Measurements from ENCODE around the gene ACTR5. TPM values are rescaled to one million over a fixed set of nuclear protein-coding genes. Genes with fewer than 3 reads are reported as not detected.
A peak's percentile ranks its signal among the peaks of the same experiment; 100 is the strongest.

The ACTR5 gene
- total and polyA plus RNA-seq, 4 donors = 1.9 to 5.4 (median 4.0) TPM

DNA sequence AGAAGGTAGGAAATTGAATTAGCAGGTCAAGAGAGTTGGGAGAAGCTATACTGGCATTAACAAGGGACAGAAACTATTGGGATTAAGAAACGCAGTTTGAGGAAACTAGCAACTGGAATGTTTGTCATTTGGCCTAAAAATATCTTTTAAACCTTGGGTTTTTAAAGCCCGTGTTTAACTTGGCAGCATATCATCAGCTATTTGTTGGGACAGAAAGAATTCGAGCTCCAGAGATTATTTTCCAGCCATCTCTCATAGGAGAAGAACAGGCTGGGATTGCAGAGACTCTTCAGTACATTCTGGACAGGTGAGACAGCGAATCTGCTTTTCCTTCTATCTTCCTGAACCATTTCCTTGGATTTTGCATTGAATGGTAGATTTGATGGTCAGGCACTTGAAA, 17.8 kb downstream of the ACTR5 start:
- no peaks in the 10 kb centered on the region for H3K9me3 ChIP-seq (ENCODE audit: control insufficient read depth in 4 of 4, low read length in 3 of 4)
- no peak for DNase-seq (ENCODE audit: low spot score)
- H3K4me1 ChIP-seq (ENCODE audit: control insufficient read depth in 4 of 4, insufficient read depth in 4 of 4, low read length in 3 of 4) = peaks cover 2 to 23% (median 13%) of the 10 kb centered on the region in 4 donors
- TF ChIP-seq GABPA (IDR thresholded peaks at IDR 0.05 in 1 of 2, conservative IDR thresholded peaks at IDR 0.05 in 1 of 2) = no peak
- TF ChIP-seq HNF4A (conservative IDR thresholded peaks at IDR 0.05) = peak in 1 of 2 donors; percentile 13
- no peak for TF ChIP-seq NR2F2 (IDR thresholded peaks at IDR 0.05)
- WGBS = 48% methylated on average over 4 of the region's 4 CpGs
- no peak overlapping the region for H3K9ac ChIP-seq (ENCODE audit: low read depth in 1 of 2, low read length in 2 of 2)
- no peaks in the 10 kb centered on the region for H3K27me3 ChIP-seq (ENCODE audit: control insufficient read depth in 4 of 4, insufficient read depth in 4 of 4, low read length in 3 of 4)
- H3K27ac ChIP-seq (ENCODE audit: low read depth in 1 of 2, low read length in 2 of 2) = no peak overlapping the region
- peaks cover 1 to 40% (median 20%) of the 10 kb centered on the region in 4 donors for H3K36me3 ChIP-seq (ENCODE audit: control insufficient read depth in 4 of 4, insufficient read depth in 3 of 4, low read depth in 1 of 4, low read length in 3 of 4)
- no peak overlapping the region for H3K4me3 ChIP-seq (ENCODE audit: low read depth in 1 of 3, low read length in 3 of 3)

DNA sequence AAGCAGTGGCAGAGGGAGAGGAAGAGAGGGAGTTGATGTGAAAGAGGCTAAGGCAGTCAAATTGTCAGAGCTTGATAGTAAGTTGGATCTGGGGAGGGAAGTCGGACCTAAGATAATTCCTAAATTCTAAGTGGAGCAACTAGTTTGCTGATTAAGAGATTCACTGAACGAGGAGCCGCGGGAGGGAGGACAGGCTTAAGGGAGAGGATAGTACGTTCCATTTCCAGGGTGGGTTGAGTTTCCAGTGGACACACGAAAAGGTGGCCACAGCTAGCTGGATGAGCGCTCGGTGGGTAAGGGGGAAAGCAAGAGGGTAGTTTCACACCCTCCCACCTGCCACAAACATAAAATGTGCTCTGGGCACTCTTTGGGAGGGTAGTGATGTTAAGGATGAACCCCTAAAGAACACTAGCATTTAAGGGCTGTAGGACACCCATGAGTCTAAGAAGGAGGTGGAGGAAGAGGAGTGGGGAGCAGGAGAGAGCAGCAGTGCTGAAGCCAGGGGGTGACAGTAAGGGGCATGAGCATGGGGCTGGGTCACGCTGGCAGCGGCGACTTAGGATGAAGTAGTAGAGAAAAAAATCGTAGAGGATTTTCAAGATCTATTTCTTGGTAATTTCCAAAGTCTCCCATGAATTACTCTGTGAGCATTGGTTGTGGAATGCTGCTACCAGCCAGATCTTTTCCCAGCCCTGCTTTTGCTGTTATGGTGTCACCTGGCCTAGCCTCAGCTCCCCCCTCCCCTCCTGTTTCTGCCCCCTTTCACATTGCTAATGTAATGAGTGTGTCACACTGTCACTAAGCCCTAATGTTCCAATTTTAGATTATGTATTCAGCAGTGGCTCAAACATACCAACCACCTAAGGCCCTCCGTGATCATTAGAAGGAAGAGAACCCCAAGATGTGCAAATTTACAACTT, 21.4 kb downstream of the ACTR5 start:
- Histone ChIP-seq H3K27ac (ENCODE audit: low read depth in 1 of 2, low read length in 2 of 2) (no peak overlapping the region), H3K36me3 (ENCODE audit: control insufficient read depth in 4 of 4, insufficient read depth in 3 of 4, low read depth in 1 of 4, low read length in 3 of 4) (peaks cover 9 to 30% (median 16%) of the 10 kb centered on the region in 4 donors), H3K9ac (ENCODE audit: low read depth in 1 of 2, low read length in 2 of 2) (no peak overlapping the region), H3K9me3 (ENCODE audit: control insufficient read depth in 4 of 4, low read length in 3 of 4) (no peaks in the 10 kb centered on the region), H3K27me3 (ENCODE audit: control insufficient read depth in 4 of 4, insufficient read depth in 4 of 4, low read length in 3 of 4) (no peaks in the 10 kb centered on the region), H3K4me3 (ENCODE audit: low read depth in 1 of 3, low read length in 3 of 3) (no peak overlapping the region), H3K4me1 (ENCODE audit: control insufficient read depth in 4 of 4, insufficient read depth in 4 of 4, low read length in 3 of 4) (peaks cover 2 to 20% (median 13%) of the 10 kb centered on the region in 4 donors)
- DNase-seq (ENCODE audit: low spot score) = no peak
- WGBS = 92% methylated on average over 13 of the region's 13 CpGs
- no peak for TF ChIP-seq ATF3 (IDR thresholded peaks at IDR 0.05)
- TF ChIP-seq GABPA (IDR thresholded peaks at IDR 0.05 in 1 of 2, conservative IDR thresholded peaks at IDR 0.05 in 1 of 2) = no peak
- TF ChIP-seq FOXA1 (IDR thresholded peaks at IDR 0.05) = no peak

- TF ChIP-seq JUND (IDR thresholded peaks at IDR 0.05) = no peak
- TF ChIP-seq RXRA (IDR thresholded peaks at IDR 0.05) = no peak
- TF ChIP-seq FOXA1 (IDR thresholded peaks at IDR 0.05) = no peak
- TF ChIP-seq, protein P1, sequence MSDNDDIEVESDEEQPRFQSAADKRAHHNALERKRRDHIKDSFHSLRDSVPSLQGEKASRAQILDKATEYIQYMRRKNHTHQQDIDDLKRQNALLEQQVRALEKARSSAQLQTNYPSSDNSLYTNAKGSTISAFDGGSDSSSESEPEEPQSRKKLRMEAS (IDR thresholded peaks at IDR 0.05) = no peak
- TF ChIP-seq EGR1 (IDR thresholded peaks at IDR 0.05; ENCODE audit: low read depth in 2 of 2) = no peak
- TF ChIP-seq ATF3 (IDR thresholded peaks at IDR 0.05) = no peak
- TF ChIP-seq YY1 (IDR thresholded peaks at IDR 0.05) = no peak
- TF ChIP-seq REST (IDR thresholded peaks at IDR 0.05) = no peak
- no peak for TF ChIP-seq TAF1 (conservative IDR thresholded peaks at IDR 0.05)
- no peak for TF ChIP-seq HNF4G (IDR thresholded peaks at IDR 0.05)
- no peak for TF ChIP-seq FOXA2 (IDR thresholded peaks at IDR 0.05)
- no peak for TF ChIP-seq GABPA (IDR thresholded peaks at IDR 0.05 in 1 of 2, conservative IDR thresholded peaks at IDR 0.05 in 1 of 2)
- no peak for TF ChIP-seq NR2F2 (IDR thresholded peaks at IDR 0.05)
- TF ChIP-seq, protein P2, sequence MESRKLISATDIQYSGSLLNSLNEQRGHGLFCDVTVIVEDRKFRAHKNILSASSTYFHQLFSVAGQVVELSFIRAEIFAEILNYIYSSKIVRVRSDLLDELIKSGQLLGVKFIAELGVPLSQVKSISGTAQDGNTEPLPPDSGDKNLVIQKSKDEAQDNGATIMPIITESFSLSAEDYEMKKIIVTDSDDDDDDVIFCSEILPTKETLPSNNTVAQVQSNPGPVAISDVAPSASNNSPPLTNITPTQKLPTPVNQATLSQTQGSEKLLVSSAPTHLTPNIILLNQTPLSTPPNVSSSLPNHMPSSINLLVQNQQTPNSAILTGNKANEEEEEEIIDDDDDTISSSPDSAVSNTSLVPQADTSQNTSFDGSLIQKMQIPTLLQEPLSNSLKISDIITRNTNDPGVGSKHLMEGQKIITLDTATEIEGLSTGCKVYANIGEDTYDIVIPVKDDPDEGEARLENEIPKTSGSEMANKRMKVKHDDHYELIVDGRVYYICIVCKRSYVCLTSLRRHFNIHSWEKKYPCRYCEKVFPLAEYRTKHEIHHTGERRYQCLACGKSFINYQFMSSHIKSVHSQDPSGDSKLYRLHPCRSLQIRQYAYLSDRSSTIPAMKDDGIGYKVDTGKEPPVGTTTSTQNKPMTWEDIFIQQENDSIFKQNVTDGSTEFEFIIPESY (IDR thresholded peaks at IDR 0.05) = no peak
- no peak for TF ChIP-seq HNF4A (conservative IDR thresholded peaks at IDR 0.05)
- Histone ChIP-seq H3K9me3 (ENCODE audit: control insufficient read depth in 4 of 4, low read length in 3 of 4) (no peaks in the 10 kb centered on the region), H3K27me3 (ENCODE audit: control insufficient read depth in 4 of 4, insufficient read depth in 4 of 4, low read length in 3 of 4) (no peaks in the 10 kb centered on the region), H3K9ac (ENCODE audit: low read depth in 1 of 2, low read length in 2 of 2) (no peak overlapping the region), H3K36me3 (ENCODE audit: control insufficient read depth in 4 of 4, insufficient read depth in 3 of 4, low read depth in 1 of 4, low read length in 3 of 4) (peaks cover 9 to 30% (median 16%) of the 10 kb centered on the region in 4 donors), H3K4me3 (ENCODE audit: low read depth in 1 of 3, low read length in 3 of 3) (no peak overlapping the region), H3K4me1 (ENCODE audit: control insufficient read depth in 4 of 4, insufficient read depth in 4 of 4, low read length in 3 of 4) (peaks cover 0 to 15% (median 6%) of the 10 kb centered on the region in 4 donors), H3K27ac (ENCODE audit: low read depth in 1 of 2, low read length in 2 of 2) (peak overlapping the region in 1 of 2 donors; percentile 33)
- WGBS = 93% methylated on average over 3 of the region's 3 CpGs
- no peak for DNase-seq (ENCODE audit: low spot score)
These were observed 22.3 kb downstream of the ACTR5 start for GRCh38 chr20:38770546-38770945.

Data from liver (tissue), 9 donors.